NCI-H524 (cell line): ENCODE measurements around the gene A2M.
A peak's percentile ranks its signal among the peaks of the same experiment; 100 is the strongest.
"Not testable (repeated sequence)": the region's sequence is repeated elsewhere in the genome, so short reads cannot be mapped to it uniquely, and the experiment has no call there.

ENCODE experiments used
- DNase-seq, 2 experiments: peaks; one replicate each; lab custom pipeline; 2025; lab: John Stamatoyannopoulos, UW

A2M gene

GRCh38 chr12:9115731-9116559, at the start of gene A2M:
TSS of gene A2M (minus strand) at chr12:9115919. CDS start at chr12:9115849, 70 bp downstream.
- no peak for DNase-seq

- no peak for DNase-seq
Observed at GRCh38 chr12:9163392-9163791, 47.7 kb upstream of the A2M start.

DNA sequence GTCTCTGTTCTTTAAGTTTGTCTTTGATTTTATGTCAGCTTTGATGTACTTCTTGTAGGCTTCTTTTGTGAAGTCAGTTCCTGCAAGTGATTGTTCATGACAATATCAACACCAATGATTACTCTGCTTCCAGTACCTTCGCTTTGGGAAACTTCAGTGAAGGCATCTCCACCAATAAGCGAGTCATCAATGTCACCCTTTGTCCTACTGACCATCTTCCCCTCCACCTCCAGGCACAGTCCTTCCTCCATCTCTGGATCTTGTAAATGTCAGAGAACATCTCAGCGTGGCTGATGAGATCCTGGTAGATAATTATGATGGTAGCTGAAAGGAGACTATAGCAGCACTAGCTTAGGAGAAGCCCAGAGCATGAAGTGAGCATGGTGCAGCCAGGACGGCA, 40.4 kb upstream of the A2M start:
- DNase-seq, result no peak

GRCh38 chr12:9149372-9149771, 33.7 kb upstream of the A2M start:
- no peak for DNase-seq

DNA sequence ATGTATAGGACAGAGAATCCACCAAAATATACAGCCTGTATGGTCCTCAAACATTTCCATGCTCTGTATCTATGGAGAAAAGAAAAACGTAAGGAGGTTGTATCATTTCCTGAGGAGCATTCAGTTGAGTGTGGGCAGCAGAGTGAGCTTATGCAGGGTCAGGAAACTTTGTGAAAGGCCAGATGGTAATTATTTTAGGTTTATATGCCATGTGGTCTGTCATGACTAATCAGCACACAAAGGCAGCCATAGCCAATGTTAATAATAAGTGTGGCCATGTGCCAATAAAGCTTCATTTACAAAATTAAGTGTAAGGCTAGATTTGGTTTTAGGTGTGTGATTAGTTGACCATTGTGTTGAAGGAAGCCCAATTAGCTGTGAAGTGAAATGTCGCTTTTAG, 33.2 kb upstream of the A2M start:
- DNase-seq, result no peak

DNA sequence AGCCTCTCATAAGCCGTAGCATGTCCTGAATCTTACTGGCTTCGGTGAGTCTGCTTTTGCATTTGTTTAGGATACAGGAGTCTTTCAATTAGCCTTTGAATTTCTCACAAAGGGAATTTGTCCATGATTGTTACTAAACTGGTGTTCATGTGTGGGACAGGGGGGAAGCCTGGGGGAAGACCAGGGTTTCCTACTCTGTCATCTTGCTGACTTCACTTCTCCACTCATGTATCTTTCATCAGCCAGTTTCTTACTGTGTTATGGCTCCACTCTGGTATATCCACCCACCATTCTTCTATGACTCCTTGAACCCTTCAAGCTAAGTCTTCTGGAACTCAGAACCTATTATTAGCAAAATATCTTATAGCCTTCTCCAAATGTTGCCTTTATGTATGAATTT, 31.7 kb upstream of the A2M start:
- no peak for DNase-seq

- no peak for DNase-seq
Observed at GRCh38 chr12:9144730-9145106, 29.0 kb upstream of the A2M start.

DNA sequence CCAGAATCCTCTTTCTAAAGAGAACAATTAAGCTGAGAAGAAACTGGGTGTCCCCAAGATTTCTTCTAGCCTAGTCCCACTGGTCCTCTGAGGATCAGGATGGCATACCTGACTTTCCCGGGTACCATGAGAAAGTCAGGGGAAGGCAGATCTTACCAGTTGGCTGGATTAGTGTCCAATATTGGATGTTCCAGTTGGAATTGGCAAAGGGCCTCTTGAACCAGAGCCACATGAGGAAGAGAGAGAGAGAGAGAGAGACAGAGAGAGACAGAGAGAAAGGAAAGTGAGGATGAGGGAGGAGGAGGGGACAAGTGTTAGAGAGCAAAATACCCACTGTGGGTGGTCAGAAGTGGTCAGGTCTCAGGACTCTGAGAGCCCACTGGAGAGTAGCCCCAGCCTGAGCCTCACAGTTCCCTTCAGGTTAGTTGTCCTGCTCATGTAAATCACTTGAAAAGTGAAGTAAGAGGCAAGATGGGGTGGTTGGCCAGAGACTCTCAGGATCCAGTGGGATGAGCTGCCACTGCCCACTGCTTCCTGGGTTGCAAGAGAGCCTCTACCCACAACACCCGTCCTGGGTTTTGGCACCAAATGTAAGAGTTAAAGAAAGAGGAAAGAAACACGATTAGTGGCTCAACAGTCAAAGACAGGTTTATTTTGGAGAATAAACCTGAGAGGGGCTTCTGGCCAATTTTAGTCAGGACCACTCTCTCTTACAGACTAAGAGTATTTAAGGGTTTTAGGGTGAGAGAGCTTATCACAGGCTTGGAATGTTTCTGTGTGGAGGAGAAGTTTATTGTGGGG, 28.4 kb upstream of the A2M start:
- no peak for DNase-seq

DNA sequence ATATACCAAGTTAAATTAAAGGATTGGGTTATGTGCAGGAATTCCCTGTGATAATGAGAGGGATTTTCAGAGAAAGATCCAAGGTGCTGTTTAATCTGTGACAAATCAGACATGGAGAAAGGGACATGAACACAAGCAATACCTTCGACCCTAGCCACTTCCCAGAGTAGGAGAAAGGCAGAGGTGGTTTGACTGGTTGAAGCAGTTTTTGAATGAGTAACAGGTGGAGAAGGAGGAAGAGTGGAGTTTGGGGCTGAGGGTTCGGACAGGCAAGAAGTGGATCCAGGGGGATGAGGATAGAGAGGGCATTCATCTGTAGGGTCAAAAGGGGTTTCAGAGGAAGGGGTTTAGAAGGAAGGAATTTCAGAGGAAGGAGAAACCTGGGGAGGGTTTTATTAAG, 27.4 kb upstream of the A2M start:
- DNase-seq, result no peak

GRCh38 chr12:9139588-9140290, 24.0 kb upstream of the A2M start:
- DNase-seq, result not testable (repeated sequence)

DNA sequence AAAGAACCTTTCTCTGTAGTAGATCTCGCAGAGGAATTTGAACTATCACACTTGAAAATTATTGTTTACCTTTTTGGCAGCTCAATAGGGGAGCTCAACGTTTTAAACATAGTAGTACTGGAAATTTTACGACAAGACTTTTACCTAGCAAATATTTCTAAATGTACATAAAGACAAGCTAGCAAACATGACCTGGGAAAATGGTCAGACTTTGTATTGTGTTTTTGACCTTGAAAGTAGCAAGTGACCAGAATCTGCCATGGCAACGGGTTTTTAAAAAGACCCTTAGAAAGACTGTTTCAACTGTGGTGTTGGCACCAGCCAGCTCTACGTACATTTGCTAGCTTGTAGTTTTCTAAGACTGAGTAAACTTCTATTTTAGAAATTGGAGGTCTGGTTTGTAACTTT, 20.2 kb upstream of the A2M start:
- DNase-seq, result no peak

DNA sequence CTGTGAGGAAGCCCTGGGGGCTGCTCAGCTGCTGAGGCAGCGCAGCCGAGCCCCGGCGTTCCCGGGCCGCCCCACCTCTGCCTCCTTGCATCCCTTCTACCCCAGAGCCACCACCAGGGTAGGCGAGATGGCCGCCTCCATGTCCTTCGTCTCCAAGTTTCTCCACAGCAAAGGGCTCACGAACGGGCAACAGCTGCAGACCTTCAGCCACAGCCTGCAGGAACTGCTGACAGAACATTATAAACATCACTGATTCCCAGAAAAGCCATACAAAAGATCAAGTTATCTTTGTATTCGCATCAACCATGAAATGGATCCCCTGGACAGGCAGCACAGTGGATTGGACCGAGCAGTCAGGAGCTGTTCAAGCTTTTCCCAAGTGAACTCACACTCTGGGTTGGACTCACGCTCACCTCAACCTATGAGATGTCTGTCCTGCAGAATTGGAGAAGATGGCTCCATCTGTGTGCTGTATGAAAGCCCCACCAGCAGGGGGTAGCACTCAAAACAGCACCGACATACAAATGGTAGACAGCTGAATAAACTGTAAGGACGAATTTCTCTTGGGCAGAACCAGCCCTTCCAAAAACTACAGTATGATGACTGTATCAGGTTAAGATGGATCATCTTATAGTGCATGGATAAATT, 19.4 kb upstream of the A2M start:
- DNase-seq, result peak in 1 of 2 experiments; percentile 1

GRCh38 chr12:9133216-9133916, 17.6 kb upstream of the A2M start:
- DNase-seq, result no peak

DNA sequence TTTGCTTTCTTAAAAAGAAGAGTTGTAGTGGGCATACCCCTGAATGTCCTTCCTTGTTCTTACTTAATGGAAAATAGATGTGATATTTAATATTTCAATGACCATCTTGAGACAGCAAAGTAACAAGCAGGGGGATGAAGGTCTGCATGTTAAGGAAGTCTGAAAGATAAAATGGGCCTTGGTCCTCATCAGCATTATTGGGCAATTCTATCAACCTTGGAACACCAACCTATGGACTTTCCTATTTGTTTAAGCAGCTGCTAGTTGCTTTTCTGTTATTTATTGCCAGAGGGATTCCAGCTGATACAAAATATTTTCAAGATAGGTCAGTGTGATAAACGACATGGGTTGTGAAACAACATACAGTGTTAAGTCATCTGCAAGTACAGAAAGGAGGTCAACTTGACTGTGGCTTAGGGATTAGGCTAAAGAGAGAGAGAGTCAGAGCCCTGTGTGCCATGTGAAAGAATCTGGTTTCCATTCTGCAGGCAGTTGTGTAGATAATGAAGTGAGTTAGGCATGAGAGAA, 16.4 kb upstream of the A2M start:
- DNase-seq, result no peak

- DNase-seq, result no peak
Observed at GRCh38 chr12:9130244-9130643, 14.5 kb upstream of the A2M start.

- DNase-seq, result no peak
Observed at GRCh38 chr12:9127936-9128663, 12.4 kb upstream of the A2M start.

DNA sequence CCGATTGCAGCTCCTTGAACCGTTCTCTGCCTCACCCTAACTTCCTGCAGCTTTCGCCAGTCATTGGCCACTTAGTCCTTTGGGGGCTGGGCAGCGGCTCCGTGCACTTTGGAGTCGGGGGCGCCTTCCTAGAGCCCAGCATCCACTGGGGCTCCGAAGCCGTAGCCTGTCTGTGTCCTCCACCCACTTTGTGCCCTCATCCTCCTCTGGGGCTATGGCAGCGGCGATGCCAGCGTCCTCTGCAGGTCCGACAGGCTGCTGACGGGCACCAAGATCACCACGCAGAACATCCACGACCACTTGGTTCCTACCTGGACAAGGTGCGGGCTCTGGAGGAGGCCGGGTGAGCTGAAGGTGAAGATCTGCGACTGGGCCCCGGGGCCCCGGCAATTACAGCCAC, 11.8 kb upstream of the A2M start:
- DNase-seq, result no peak

- no peak for DNase-seq
Observed at GRCh38 chr12:9124383-9125031, 8.8 kb upstream of the A2M start.

DNA sequence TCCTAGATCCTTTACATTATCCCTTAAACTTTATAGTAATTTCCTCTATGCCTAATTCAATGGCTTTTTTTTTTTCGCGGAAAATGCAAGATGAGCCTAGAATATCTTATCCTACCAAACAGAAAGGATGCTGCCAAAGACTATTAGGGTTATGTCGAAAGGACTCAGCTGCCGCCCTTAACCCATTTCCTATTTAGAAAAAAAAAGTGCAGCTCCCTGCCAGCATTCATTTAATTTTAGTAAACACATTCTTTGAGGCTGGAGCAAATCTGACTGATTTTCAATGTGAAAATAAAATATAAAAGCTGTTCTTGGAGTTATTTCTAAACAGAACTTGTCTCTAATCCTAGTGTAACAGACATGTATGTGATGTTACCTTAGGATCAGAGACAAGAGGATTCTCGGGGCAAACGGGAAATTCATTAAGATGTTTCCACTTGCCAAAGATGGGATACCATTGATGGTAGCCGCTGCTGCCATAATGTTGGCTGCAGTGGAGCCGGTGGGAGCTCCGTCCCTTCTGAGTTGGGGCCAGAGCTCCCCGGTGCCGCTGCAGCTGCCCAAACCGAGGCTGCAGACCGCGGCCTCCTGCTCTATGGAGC, 8.2 kb upstream of the A2M start:
- no peak for DNase-seq
